HG03571 (cell line): ENCODE measurements around the gene DCHS2.

Experiments
- ATAC-seq: cut with Tn5 transposase; IDR thresholded peaks from one replicate; pipeline ENCODE4 v1.9.1; 2021; ENCODE audit not compliant: unreplicated experiment

The DCHS2 gene

DNA sequence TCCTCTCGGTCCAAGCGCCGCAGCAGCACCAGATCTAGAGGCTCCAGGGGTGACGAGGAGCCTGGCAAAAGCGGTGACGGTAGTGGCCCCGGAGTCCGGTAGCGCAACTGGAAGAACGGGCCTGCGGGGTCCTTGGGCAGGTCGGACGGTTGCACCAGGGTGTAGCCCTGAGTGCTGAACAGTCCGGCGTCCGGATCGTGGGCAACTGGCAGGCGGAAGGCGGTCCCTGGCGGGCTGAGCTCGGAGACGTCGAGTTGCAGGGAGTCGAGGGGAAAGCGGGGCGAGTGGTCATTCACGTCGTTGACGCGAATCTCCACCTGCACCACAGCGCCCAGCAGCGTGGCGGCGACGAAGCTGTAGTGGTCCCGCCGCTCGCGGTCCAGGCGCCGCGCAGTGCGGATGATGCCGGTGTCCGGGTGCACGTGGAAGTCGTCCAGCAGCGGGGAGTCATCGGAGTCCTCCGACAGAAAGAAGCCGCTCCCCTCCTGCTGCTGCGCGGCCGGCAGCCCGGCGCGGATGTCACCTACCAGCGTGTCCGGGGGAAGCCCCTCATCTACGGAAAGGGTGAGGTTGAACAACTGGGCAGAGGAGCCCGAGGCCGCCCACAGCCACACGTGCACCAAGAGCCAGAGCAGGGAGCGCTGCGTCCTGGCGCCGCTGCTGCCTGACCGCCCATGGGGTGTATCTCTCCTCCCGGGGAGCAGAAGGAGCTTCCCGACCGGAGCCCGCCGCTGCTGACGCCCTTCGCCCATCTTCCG lies 837 bp downstream of the DCHS2 start:
- peak; percentile 52 for ATAC-seq

DNA sequence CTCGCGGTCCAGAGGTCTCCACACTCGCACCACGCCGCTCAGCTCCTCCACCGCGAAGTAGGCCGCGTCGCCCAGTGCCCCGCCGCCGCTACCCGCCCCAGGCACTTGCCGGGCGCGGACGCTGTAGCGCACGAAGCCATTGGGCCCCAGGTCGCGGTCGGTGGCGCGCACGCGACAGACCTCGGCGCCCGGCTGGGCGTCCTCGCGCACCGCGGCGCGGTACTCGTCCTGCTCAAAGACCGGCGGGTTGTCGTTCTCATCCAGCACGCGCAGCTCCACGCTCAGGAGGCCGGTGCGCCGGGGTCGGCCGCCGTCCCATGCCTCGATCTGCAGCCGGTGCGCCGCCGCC lies 1.4 kb downstream of the DCHS2 start:
- ATAC-seq = no peak

- no peak for ATAC-seq
Observed at GRCh38 chr4:154489558-154490233, 1.9 kb downstream of the DCHS2 start.

DNA sequence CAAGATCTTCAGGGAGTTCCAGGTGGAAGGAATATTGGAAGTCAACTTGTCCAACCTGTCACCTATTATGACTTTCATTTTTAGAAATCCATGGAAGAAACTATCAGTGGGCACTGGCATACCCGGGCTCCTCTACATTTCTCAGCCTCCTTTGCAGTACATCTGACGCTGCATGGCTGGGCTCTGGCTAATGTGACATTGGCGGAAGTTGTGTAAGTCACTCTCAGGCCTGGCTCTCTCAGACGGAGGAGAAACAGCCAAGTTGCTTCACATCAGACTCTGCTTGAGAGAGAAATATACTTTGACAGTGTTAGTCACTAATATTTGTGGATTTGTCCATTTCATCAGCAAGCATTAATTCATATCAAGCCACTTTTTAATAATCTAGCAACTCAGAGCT lies 4.5 kb downstream of the DCHS2 start:
- ATAC-seq = no peak

GRCh38 chr4:154485127-154485773 lies 6.3 kb downstream of the DCHS2 start:
- ATAC-seq = peak; percentile 100

DNA sequence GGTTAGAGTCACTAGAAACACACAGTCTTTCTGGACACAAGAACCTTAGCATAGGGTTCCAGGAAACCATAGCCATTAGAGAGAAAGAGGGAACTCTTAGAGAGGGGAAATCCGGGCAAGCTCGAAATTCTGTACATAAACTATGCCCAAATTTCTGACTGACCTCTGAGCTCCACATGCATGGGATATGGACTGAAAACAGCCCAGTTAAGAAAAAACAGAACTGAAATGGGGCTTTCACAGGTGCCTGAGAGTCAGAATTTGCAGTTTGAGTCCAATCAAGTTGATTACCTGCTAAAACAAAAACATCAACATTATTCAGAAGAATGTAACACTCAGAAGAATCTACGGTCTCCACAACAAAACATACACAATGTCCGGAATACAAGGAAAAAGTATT lies 13.1 kb downstream of the DCHS2 start:
- no peak for ATAC-seq

DNA sequence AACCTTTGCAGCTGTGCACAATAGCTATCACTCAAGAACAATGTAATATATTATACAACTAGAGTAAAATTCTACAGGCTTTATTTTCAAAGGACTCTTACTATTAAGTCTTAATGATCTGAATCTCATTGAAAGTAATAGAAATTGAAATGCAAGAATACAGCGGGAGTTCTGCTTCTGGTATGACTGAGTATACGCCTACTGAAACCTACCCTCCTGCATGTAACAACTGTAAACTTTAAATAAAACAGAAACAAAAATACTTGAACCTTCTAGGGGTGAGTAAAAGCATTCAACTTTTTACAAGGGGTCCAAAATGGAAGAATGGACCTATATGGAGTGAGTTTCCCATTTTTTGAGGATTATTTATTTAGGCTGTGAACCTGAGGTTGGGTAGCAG lies 13.5 kb downstream of the DCHS2 start:
- peak; percentile 54 for ATAC-seq

DNA sequence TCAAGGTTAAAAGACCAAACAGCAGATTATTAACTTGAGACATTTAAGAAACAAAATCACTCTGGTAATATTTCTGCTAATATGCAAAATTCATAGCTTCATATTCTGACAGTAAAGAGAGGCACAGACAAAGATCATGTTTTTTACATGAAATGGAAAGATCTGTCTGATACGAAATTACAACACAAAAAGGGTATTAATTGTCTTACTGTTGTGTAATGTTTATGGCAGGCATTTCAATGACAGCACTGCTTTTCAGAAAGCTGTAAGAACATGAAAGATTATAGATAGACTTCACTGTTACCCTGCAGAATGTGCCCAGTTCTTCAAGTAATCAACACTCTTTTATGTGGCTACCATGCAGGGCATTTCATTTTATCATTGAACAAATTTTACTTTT lies 15.4 kb downstream of the DCHS2 start:
- no peak for ATAC-seq

- no peak for ATAC-seq
Observed at GRCh38 chr4:154475820-154476219, 15.8 kb downstream of the DCHS2 start.

DNA sequence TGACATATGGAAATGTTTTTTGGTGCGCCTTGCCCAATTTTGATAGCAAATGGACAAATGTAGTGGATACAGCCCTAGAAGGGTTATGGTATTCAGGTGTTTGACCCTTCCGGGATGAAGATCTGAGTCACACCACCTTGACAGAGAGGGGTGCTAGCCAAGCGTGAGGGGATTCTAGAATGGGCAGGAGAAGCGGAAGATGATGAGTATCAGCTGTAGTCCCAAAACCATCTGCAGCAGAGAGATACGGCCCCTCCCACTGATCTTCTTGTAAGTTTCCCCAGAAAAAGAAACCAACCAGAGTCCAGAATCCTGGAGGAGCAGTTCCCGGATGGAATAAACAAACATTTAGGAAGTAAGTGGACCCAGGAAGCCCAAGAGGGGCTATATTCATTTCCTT lies 18.1 kb downstream of the DCHS2 start:
- no peak for ATAC-seq

- no peak for ATAC-seq
Observed at GRCh38 chr4:154472858-154473257, 18.7 kb downstream of the DCHS2 start.

- ATAC-seq = peak; percentile 74
Observed at GRCh38 chr4:154471526-154472331, 19.9 kb downstream of the DCHS2 start.

GRCh38 chr4:154471032-154471431 lies 20.6 kb downstream of the DCHS2 start:
- peak; percentile 69 for ATAC-seq

GRCh38 chr4:154467886-154468285 lies 23.7 kb downstream of the DCHS2 start:
- ATAC-seq = no peak

GRCh38 chr4:154466336-154466735 lies 25.3 kb downstream of the DCHS2 start:
- no peak for ATAC-seq

- ATAC-seq = no peak
Observed at GRCh38 chr4:154465085-154465484, 26.5 kb downstream of the DCHS2 start.

DNA sequence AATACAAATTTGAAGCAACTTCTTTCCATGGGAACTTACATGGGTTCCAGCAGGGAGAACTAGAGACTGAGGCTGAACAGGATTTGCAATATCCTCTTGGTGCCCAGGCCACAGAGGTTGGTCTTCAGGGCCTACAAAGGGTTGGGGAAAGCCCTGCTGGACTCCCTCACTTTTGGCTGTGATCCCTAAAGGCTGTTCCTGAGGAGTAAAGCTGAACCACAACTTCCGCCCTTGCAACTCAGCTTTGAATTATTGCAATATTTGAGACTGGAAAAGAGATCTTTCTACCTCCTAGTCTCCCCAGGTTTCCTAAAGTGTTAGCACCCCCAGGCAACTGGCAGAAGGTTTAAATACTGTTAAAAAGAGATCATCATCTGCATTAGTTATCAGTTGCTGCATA lies 26.9 kb downstream of the DCHS2 start:
- ATAC-seq = no peak

- no peak for ATAC-seq
Observed at GRCh38 chr4:154462081-154462810, 29.4 kb downstream of the DCHS2 start.

GRCh38 chr4:154457471-154457870 lies 34.1 kb downstream of the DCHS2 start:
- no peak for ATAC-seq

GRCh38 chr4:154456889-154457288 lies 34.7 kb downstream of the DCHS2 start:
- no peak for ATAC-seq

DNA sequence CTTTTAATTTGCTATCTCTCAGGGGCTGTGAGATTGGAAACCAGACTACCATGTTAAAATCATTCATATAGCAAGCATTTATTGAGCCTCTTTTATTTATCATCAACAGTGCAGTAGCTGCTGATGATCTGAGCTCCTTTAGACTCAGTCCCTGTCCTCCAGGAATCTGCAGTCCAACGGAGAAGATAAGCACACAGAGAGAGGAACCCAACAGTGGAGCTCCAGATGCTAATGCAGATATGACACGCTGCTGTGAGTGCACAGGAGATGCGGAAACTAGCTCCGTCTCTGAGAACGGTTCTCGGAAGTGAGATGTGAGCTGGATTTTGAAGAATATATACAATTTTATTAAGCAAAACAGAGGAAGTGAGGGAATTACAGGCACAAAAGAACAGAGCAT lies 35.4 kb downstream of the DCHS2 start:
- ATAC-seq = no peak
